WTC11 (cell line): ENCODE data around the gene ATAD3C. TPM values are rescaled to one million over a fixed set of nuclear protein-coding genes. Genes with fewer than 3 reads are reported as not detected.
"Not testable (repeated sequence)": the region's sequence is repeated elsewhere in the genome, so short reads cannot be mapped to it uniquely, and the experiment has no call there.

Source experiments
- ATAC-seq: fragments of 200-7000 bp; cut with Tn5 transposase; 2 replicates; pipeline ENCODE4 v1.10.0; 2021; ENCODE audit warnings: mild to moderate bottlenecking, moderate library complexity
- CTCF ChIA-PET: fragments of 300-600 bp; sonication (Branson Sonifier 250); formaldehyde crosslinking; loops from one replicate; lab custom pipeline; 2021; ENCODE audit warnings: antibody characterized with exemption; lab: Charles Lee
- POLR2A ChIA-PET: fragments of 350-600 bp; sonication (Branson Sonifier 250); formaldehyde crosslinking; loops from one replicate; lab custom pipeline; 2021; ENCODE audit warnings: antibody characterized with exemption; lab: Charles Lee
- DNase-seq: peaks from one replicate; pipeline ENCODE4 v3.0.0; 2021; ENCODE audit warnings: low spot score
- H3K27ac Mint-ChIP-seq: 2 replicates; pipeline ENCODE4 v1.8.0; 2021; ENCODE audit warnings: mixed read lengths
- H3K27me3 Mint-ChIP-seq: 2 replicates; pipeline ENCODE4 v1.8.0; 2021; ENCODE audit warnings: low read depth, mild to moderate bottlenecking, moderate library complexity, mixed read lengths
- H3K36me3 Mint-ChIP-seq: 2 replicates; pipeline ENCODE4 v1.8.0; 2021; ENCODE audit warnings: mixed read lengths
- H3K4me1 Mint-ChIP-seq: 2 replicates; pipeline ENCODE4 v1.8.0; 2022; ENCODE audit warnings: mixed read lengths
- H3K4me3 Mint-ChIP-seq: 2 replicates; pipeline ENCODE4 v1.8.0; 2021; ENCODE audit warnings: mild to moderate bottlenecking, moderate library complexity, mixed read lengths
- H3K9me3 Mint-ChIP-seq: 2 replicates; pipeline ENCODE4 v1.8.0; 2021; ENCODE audit warnings: mixed read lengths
- CBFB ChIP-seq: sonication (generic); formaldehyde crosslinking; IDR thresholded peaks from 2 replicates; pipeline ENCODE4 v1.8.1; 2022; ENCODE audit warnings: mild to moderate bottlenecking, low read depth, missing genetic modification reagents
- E2F5 ChIP-seq: sonication (generic); formaldehyde crosslinking; IDR thresholded peaks from 2 replicates; pipeline ENCODE4 v1.8.1; 2022; ENCODE audit warnings: mild to moderate bottlenecking, moderate library complexity, missing genetic modification reagents
- FOXJ3 ChIP-seq: sonication (generic); formaldehyde crosslinking; IDR thresholded peaks from 2 replicates; pipeline ENCODE4 v1.9.0; 2021; ENCODE audit warnings: missing genetic modification reagents, mild to moderate bottlenecking, borderline replicate concordance
- GRHL2 ChIP-seq: fragments of 250-450 bp; sonication (Bioruptor Pico); IDR thresholded peaks from 2 replicates; pipeline ENCODE4 v1.8.0; 2022; ENCODE audit warnings: mild to moderate bottlenecking, moderate library complexity; ENCODE audit not compliant: insufficient replicate concordance, severe bottlenecking
- JAZF1 ChIP-seq: fragments of 250-450 bp; sonication (Bioruptor Pico); IDR thresholded peaks from 2 replicates; pipeline ENCODE4 v1.9.0; 2021; ENCODE audit warnings: moderate library complexity, mild to moderate bottlenecking, inconsistent platforms
- JUN ChIP-seq: sonication (generic); formaldehyde crosslinking; IDR thresholded peaks from 2 replicates; pipeline ENCODE4 v1.8.0; 2023; ENCODE audit warnings: mild to moderate bottlenecking, missing genetic modification reagents
- KAT7 ChIP-seq: sonication (generic); formaldehyde crosslinking; IDR thresholded peaks from 2 replicates; pipeline ENCODE4 v1.8.1; 2023; ENCODE audit warnings: missing genetic modification reagents, mild to moderate bottlenecking, borderline replicate concordance
- MYBL2 ChIP-seq: sonication (generic); formaldehyde crosslinking; IDR thresholded peaks from 2 replicates; pipeline ENCODE4 v1.8.1; 2023; ENCODE audit warnings: mild to moderate bottlenecking, moderate library complexity, missing genetic modification reagents
- NFE2L1 ChIP-seq: sonication (generic); formaldehyde crosslinking; IDR thresholded peaks from 2 replicates; pipeline ENCODE4 v1.8.1; 2023; ENCODE audit warnings: missing genetic modification reagents
- STAT6 ChIP-seq: sonication (generic); formaldehyde crosslinking; conservative IDR thresholded peaks from 2 replicates; pipeline ENCODE4 v1.8.1; 2023; ENCODE audit warnings: mild to moderate bottlenecking, low read depth, missing genetic modification reagents, moderate library complexity
- ZNF121 ChIP-seq: sonication (generic); formaldehyde crosslinking; IDR thresholded peaks from 2 replicates; pipeline ENCODE4 v1.8.0; 2023; ENCODE audit warnings: missing genetic modification reagents
- ZNF423 ChIP-seq: fragments of 250-450 bp; sonication (Bioruptor Pico); IDR thresholded peaks from 2 replicates; pipeline ENCODE4 v2.1.2; 2022; ENCODE audit warnings: mild to moderate bottlenecking, moderate library complexity
- ZNF512 ChIP-seq: sonication (generic); formaldehyde crosslinking; IDR thresholded peaks from 2 replicates; pipeline ENCODE4 v1.8.1; 2022; ENCODE audit warnings: missing genetic modification reagents, borderline replicate concordance
- ZNF532 ChIP-seq: fragments of 250-450 bp; sonication (Bioruptor Pico); IDR thresholded peaks from 2 replicates; pipeline ENCODE4 v1.9.0; 2021; ENCODE audit warnings: mild to moderate bottlenecking, borderline replicate concordance
- ZNF671 ChIP-seq: fragments of 250-450 bp; sonication (Bioruptor Pico); IDR thresholded peaks from 2 replicates; pipeline ENCODE4 v1.8.0; 2021; ENCODE audit warnings: mild to moderate bottlenecking
- total RNA-seq: library from RNA; stranded (reverse); gene quantifications from 3 replicates; pipeline ENCODE4 v1.2.3, GENCODE V29; 2021

The ATAD3C gene
- total RNA-seq, 1 experiment from 2014 or later: 0.61 TPM

GRCh38 chr1:1483714-1484113 is 34.2 kb downstream of the ATAD3C start:
- Mint-ChIP-seq H3K27me3 (no peaks in the 10 kb centered on the region), H3K36me3 (peaks cover 33% of the 10 kb centered on the region), H3K9me3 (no peaks in the 10 kb centered on the region), H3K4me1 (no peaks in the 10 kb centered on the region), H3K4me3 (no peak overlapping the region), H3K27ac (no peak overlapping the region)
- TF ChIP-seq MYBL2 (no peak), NFE2L1 (no peak), FOXJ3 (CRISPR knock-in tag) (no peak), ZNF121 (CRISPR knock-in tag) (no peak), ZNF671 (CRISPR knock-in tag) (no peak), ZNF423 (no peak), JAZF1 (CRISPR knock-in tag) (no peak), STAT6 (no peak), KAT7 (no peak)
- ATAC-seq (no peak), DNase-seq (no peak)
- ChIA-PET CTCF (no interaction called here), POLR2A (no interaction called here)

GRCh38 chr1:1484976-1485750 is 35.7 kb downstream of the ATAD3C start:
- H3K27ac Mint-ChIP-seq, H3K9me3 Mint-ChIP-seq, POLR2A ChIA-PET, H3K4me1 Mint-ChIP-seq, CTCF ChIA-PET, H3K27me3 Mint-ChIP-seq, H3K4me3 Mint-ChIP-seq, ATAC-seq, DNase-seq: not testable (repeated sequence)
- peaks cover 32% of the 10 kb centered on the region for H3K36me3 Mint-ChIP-seq

- ATAC-seq, H3K4me1 Mint-ChIP-seq, H3K27ac Mint-ChIP-seq, CTCF ChIA-PET, POLR2A ChIA-PET, H3K27me3 Mint-ChIP-seq, DNase-seq, H3K4me3 Mint-ChIP-seq, H3K9me3 Mint-ChIP-seq: not testable (repeated sequence)
- H3K36me3 Mint-ChIP-seq: peaks cover 39% of the 10 kb centered on the region
Measured at GRCh38 chr1:1485755-1486317, 36.3 kb downstream of the ATAD3C start.

- DNase-seq: no peak
- H3K27ac Mint-ChIP-seq: no peak overlapping the region
- no peaks in the 10 kb centered on the region for H3K4me1 Mint-ChIP-seq
- ChIA-PET CTCF (no interaction called here), POLR2A (no interaction called here)
- H3K27me3 Mint-ChIP-seq: no peaks in the 10 kb centered on the region
- no peak overlapping the region for H3K4me3 Mint-ChIP-seq
- H3K9me3 Mint-ChIP-seq: peaks cover 7% of the 10 kb centered on the region; the same call in 1 of the 2 replicates
- ATAC-seq: no peak
- peaks cover 44% of the 10 kb centered on the region for H3K36me3 Mint-ChIP-seq
- TF ChIP-seq ZNF512 (CRISPR knock-in tag) (no peak), E2F5 (CRISPR knock-in tag) (no peak), ZNF423 (no peak), JUN (no peak), GRHL2 (CRISPR knock-in tag) (no peak), CBFB (no peak), ZNF532 (CRISPR knock-in tag) (no peak)
Measured at GRCh38 chr1:1487701-1488100, 38.2 kb downstream of the ATAD3C start.
